Measurements from ENCODE around the gene LILRA6. TPM values are rescaled to one million over a fixed set of nuclear protein-coding genes. Genes with fewer than 3 reads are reported as not detected.

Gene LILRA6
- total and polyA plus RNA-seq, 2 of the 13 experiments (the other 11 are each of a cell fraction or from before 2014, with no cell fraction given) = not detected

DNA sequence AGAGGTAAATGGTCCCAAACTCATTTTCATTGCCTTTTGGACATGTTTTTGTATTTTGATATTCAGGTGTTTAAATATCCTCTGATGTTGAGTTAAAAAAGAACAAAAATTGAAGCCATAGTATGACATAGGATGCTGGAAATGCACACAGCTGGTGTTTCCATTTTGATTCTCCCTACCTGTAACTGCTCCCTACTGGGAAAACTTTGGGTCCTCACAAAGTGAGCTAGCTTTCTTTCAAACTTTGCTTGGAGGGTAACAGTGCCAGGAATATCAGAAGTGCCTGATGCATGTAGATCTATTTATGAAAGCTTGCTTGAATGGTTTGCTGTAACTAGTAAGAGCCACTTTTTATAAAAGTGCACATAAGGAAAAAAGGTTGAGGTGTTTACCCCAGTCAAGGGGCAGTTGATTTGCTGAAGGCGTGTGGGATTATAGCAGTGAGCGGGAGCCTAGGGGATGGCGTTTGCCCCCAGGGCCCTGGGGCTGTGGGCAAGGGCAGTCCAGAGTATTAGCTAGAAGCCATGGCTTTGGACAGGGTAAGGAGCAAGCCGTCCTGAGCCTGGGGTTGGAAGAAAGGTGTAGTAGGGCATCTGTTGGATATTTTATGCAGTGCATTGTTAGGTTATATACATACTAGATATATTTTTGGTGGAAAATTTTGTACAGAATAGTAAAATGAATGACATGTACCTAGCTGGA is 37.7 kb downstream of the LILRA6 start:
- TF ChIP-seq, protein P1, sequence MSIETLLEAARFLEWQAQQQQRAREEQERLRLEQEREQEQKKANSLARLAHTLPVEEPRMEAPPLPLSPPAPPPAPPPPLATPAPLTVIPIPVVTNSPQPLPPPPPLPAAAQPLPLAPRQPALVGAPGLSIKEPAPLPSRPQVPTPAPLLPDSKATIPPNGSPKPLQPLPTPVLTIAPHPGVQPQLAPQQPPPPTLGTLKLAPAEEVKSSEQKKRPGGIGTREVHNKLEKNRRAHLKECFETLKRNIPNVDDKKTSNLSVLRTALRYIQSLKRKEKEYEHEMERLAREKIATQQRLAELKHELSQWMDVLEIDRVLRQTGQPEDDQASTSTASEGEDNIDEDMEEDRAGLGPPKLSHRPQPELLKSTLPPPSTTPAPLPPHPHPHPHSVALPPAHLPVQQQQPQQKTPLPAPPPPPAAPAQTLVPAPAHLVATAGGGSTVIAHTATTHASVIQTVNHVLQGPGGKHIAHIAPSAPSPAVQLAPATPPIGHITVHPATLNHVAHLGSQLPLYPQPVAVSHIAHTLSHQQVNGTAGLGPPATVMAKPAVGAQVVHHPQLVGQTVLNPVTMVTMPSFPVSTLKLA (IDR thresholded peaks at IDR 0.05) = no peak
- TF ChIP-seq PAF1 (CRISPR knock-in tag; IDR thresholded peaks at IDR 0.05) (0 out of 2 replicates have a peak, but pooled peaks have one; percentile 17), AKAP8 (CRISPR knock-in tag; IDR thresholded peaks at IDR 0.05) (no peak), ZSCAN21 (CRISPR knock-in tag; IDR thresholded peaks at IDR 0.05; ENCODE audit: borderline replicate concordance) (no peak), ZNF670 (CRISPR knock-in tag; IDR thresholded peaks at IDR 0.05; ENCODE audit: borderline replicate concordance) (no peak), RBFOX2 (IDR thresholded peaks at IDR 0.05; ENCODE audit: low read depth, low read length) (peak; percentile 35; the same call in 1 of the 2 replicates), POLR2A (IDR thresholded peaks at IDR 0.05; ENCODE audit: insufficient read depth in 1 of 2, low read depth in 2 of 2, low read length in 2 of 2) (peak in 1 of 2 experiments; percentile 4; a peak in 2 of 4 replicates), RBM22 (optimal IDR thresholded peaks at IDR 0.05; ENCODE audit: low read length) (peak; percentile 39), ZSCAN20 (CRISPR knock-in tag; IDR thresholded peaks at IDR 0.05; ENCODE audit: borderline replicate concordance) (no peak), ZKSCAN1 (IDR thresholded peaks at IDR 0.05; ENCODE audit: low read length) (no peak), SMAD9 (CRISPR knock-in tag; IDR thresholded peaks at IDR 0.05) (no peak), ZNF460 (CRISPR knock-in tag; IDR thresholded peaks at IDR 0.05; ENCODE audit: borderline replicate concordance) (no peak), POLR2AphosphoS5 (IDR thresholded peaks at IDR 0.05; ENCODE audit: low read depth, low read length) (peak; percentile 16), SPEN (CRISPR knock-in tag; IDR thresholded peaks at IDR 0.05; ENCODE audit: low read depth) (no peak)
- TF ChIP-seq, protein P2, sequence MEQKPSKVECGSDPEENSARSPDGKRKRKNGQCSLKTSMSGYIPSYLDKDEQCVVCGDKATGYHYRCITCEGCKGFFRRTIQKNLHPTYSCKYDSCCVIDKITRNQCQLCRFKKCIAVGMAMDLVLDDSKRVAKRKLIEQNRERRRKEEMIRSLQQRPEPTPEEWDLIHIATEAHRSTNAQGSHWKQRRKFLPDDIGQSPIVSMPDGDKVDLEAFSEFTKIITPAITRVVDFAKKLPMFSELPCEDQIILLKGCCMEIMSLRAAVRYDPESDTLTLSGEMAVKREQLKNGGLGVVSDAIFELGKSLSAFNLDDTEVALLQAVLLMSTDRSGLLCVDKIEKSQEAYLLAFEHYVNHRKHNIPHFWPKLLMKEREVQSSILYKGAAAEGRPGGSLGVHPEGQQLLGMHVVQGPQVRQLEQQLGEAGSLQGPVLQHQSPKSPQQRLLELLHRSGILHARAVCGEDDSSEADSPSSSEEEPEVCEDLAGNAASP (CRISPR knock-in tag; IDR thresholded peaks at IDR 0.05; ENCODE audit: borderline replicate concordance) = no peak
- H2AFZ ChIP-seq (ENCODE audit: low read length) = no peak overlapping the region
- peaks cover 89% of the 10 kb centered on the region for H3K4me1 ChIP-seq (ENCODE audit: insufficient read depth, low read length)
- intact Hi-C loops (cut with micrococcal nuclease; ENCODE audit: unreplicated experiment) (loop anchor here (5.0 kb wide), 1 partner anchor 68 kb away; the partner anchor contains the start of gene CNOT3), in situ Hi-C loops (cut with HindIII; ENCODE audit: extremely low pct_ligation_motif_present, low pct_unique_long_range_greater_than_20kb) (no loop called here)
- DNase-seq (ENCODE audit: low spot score) = no peak
- no peaks in the 10 kb centered on the region; a peak in 1 of 5 replicates for H3K27me3 ChIP-seq (ENCODE audit: control insufficient read depth in 1 of 2, insufficient read depth in 2 of 2, low read length in 2 of 2)
- no peak overlapping the region for H3K27ac ChIP-seq (ENCODE audit: extremely low read length, insufficient read depth, low read length)
- FAIRE-seq = no peak
- no TSS peak for BruUV-seq (replicated peaks)
- H3K9ac ChIP-seq (ENCODE audit: insufficient read depth, low read depth, low read length) = peak overlapping the region; percentile 20; the same call in 1 of the 2 replicates
- CTCF ChIA-PET (ENCODE audit: low intra/inter-chr PET ratio, low total read pairs) = no interaction called here
- H4K20me1 ChIP-seq (ENCODE audit: insufficient read depth, low read length) = peaks cover 81% of the 10 kb centered on the region
- peak overlapping the region in 1 of 3 experiments; percentile 83; a peak in 1 of 6 replicates for H3K4me3 ChIP-seq (replicated peaks in 1 of 3; ENCODE audit: insufficient read depth in 1 of 3, low read depth in 2 of 3, low read length in 3 of 3)
- WGBS (ENCODE audit: low lambda C conversion rate) = 91% methylated on average over 4 of the region's 4 CpGs
- peak overlapping the region; percentile 87 for H3K4me2 ChIP-seq (ENCODE audit: low read depth, low read length)
- no peak for ATAC-seq
- H3K36me3 ChIP-seq (replicated peaks in 1 of 2; ENCODE audit: control insufficient read depth in 1 of 2, insufficient read depth in 2 of 2, low read length in 2 of 2) = peaks cover 24 to 68% of the 10 kb centered on the region in 2 experiments
- no peaks in the 10 kb centered on the region for H3K9me3 ChIP-seq (ENCODE audit: low read length)
- peaks cover 54% of the 10 kb centered on the region for H3K79me2 ChIP-seq (ENCODE audit: insufficient read depth, low read length)
- POLR2A ChIA-PET = interaction anchor here (0.7 to 8.7 kb wide), 2 partner anchors 14 to 68 kb away, joined by 4 to 306 read pairs; partner anchors contain the start of genes MBOAT7 and TSEN34

Data from HepG2 (cell line).